Measurements from ENCODE around the gene SLFN5. TPM values are rescaled to one million over a fixed set of nuclear protein-coding genes. Genes with fewer than 3 reads are reported as not detected.
A peak's percentile ranks its signal among the peaks of the same experiment; 100 is the strongest.

SLFN5 gene
- total RNA-seq, 6 experiments from 2014 or later = 55.2 to 64.0 (median 56.1) TPM

GRCh38 chr17:35252651-35253050 is 9.8 kb downstream of the SLFN5 start:
- Mint-ChIP-seq H3K4me3 (no peak overlapping the region), H3K9me3 (no peaks in the 10 kb centered on the region), H3K4me1 (ENCODE audit: low read depth) (peaks cover 64% of the 10 kb centered on the region), H3K36me3 (ENCODE audit: low read depth) (peaks cover 22% of the 10 kb centered on the region), H3K27me3 (ENCODE audit: insufficient read depth) (no peaks in the 10 kb centered on the region; the same call in 1 of the 2 replicates), H3K27ac (peak overlapping the region; percentile 43; the same call in 1 of the 2 replicates)
- TF ChIP-seq, protein P1, sequence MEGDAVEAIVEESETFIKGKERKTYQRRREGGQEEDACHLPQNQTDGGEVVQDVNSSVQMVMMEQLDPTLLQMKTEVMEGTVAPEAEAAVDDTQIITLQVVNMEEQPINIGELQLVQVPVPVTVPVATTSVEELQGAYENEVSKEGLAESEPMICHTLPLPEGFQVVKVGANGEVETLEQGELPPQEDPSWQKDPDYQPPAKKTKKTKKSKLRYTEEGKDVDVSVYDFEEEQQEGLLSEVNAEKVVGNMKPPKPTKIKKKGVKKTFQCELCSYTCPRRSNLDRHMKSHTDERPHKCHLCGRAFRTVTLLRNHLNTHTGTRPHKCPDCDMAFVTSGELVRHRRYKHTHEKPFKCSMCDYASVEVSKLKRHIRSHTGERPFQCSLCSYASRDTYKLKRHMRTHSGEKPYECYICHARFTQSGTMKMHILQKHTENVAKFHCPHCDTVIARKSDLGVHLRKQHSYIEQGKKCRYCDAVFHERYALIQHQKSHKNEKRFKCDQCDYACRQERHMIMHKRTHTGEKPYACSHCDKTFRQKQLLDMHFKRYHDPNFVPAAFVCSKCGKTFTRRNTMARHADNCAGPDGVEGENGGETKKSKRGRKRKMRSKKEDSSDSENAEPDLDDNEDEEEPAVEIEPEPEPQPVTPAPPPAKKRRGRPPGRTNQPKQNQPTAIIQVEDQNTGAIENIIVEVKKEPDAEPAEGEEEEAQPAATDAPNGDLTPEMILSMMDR (IDR thresholded peaks at IDR 0.05) = no peak
- no peak for DNase-seq

DNA sequence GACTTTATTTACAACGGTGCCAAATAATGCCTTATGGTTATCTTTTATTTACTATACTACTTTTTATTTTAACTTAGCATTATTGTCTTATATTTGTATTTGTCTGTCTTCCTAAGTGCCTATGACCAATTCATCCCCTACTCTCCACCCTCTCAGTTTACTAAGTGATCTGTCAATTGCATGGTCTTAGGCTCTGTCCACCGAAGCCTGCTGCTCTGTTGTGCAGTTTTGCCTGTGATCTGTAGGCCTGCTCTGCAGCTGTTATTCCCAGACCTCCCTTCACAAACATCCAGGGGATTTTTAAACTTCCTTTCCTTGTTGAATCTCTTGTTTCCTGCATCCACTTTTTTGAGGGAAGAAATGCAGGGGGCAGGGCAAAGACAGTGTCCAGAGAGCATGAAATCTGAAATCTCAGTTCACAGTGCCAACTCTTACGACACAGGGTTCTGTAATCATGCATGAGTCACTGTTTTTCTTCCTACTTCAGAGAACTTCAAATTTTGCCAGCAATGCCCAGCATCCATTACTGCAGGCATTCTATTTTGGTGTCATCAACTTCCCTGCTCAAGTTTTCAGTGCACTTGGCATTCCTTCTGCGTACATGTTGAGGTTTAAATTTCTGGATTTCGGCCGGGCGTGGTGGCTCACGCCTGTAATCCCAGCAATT is 11.4 kb downstream of the SLFN5 start:
- H3K4me1 Mint-ChIP-seq (ENCODE audit: low read depth) = peaks cover 63% of the 10 kb centered on the region
- TF ChIP-seq, protein P1 (IDR thresholded peaks at IDR 0.05) = no peak
- H3K4me3 Mint-ChIP-seq = peak overlapping the region; percentile 72

GRCh38 chr17:35255316-35255715 is 12.4 kb downstream of the SLFN5 start:
- Mint-ChIP-seq H3K4me1 (ENCODE audit: low read depth) (peaks cover 58% of the 10 kb centered on the region), H3K27ac (0 out of 2 replicates have a peak overlapping the region, but pooled peaks have one; percentile 9), H3K9me3 (no peaks in the 10 kb centered on the region), H3K36me3 (ENCODE audit: low read depth) (peaks cover 23% of the 10 kb centered on the region), H3K4me3 (no peak overlapping the region), H3K27me3 (ENCODE audit: insufficient read depth) (no peaks in the 10 kb centered on the region)
- DNase-seq = no peak
- TF ChIP-seq, protein P1 (IDR thresholded peaks at IDR 0.05) = no peak

More for the DNA sequence above, 11.4 kb downstream of the SLFN5 start:
- H3K36me3 Mint-ChIP-seq (ENCODE audit: low read depth) = peaks cover 20% of the 10 kb centered on the region
- no peaks in the 10 kb centered on the region for H3K9me3 Mint-ChIP-seq
- DNase-seq = peak; percentile 92
- H3K27ac Mint-ChIP-seq = peak overlapping the region; percentile 86
- H3K27me3 Mint-ChIP-seq (ENCODE audit: insufficient read depth) = no peaks in the 10 kb centered on the region

- TF ChIP-seq, protein P1 (IDR thresholded peaks at IDR 0.05) = peak; percentile 25
- Mint-ChIP-seq H3K27me3 (ENCODE audit: insufficient read depth) (no peaks in the 10 kb centered on the region), H3K9me3 (no peaks in the 10 kb centered on the region), H3K4me3 (no peak overlapping the region), H3K27ac (peak overlapping the region; percentile 47), H3K4me1 (ENCODE audit: low read depth) (peaks cover 58% of the 10 kb centered on the region), H3K36me3 (ENCODE audit: low read depth) (peaks cover 23% of the 10 kb centered on the region)
- no peak for DNase-seq
These were observed 13.8 kb downstream of the SLFN5 start for GRCh38 chr17:35256629-35257028.

DNA sequence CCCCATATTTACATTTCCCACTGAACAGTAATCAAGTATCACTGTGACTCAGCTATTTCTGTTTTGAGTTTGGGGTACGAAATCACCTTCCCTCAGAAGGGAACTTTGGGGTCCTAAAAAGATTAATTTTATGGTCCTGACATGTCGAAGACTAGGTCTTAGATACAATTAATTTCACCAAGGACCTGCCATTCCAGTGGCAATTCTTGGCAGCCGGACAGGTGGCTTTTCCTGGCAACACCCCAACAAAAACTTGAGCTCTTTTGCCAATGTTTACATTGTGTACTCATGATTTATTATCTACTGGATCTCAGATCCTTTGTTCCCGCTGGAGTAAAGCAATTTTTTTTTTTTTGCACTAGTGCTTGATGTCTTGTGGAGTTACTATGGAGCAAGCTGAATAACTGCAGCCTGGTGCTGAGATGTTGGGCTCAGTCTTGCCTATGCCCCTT is 14.4 kb downstream of the SLFN5 start:
- peak overlapping the region; percentile 47 for H3K27ac Mint-ChIP-seq
- H3K36me3 Mint-ChIP-seq (ENCODE audit: low read depth) = peaks cover 23% of the 10 kb centered on the region
- TF ChIP-seq, protein P1 (IDR thresholded peaks at IDR 0.05) = no peak
- H3K4me1 Mint-ChIP-seq (ENCODE audit: low read depth) = peaks cover 58% of the 10 kb centered on the region
- no peaks in the 10 kb centered on the region for H3K9me3 Mint-ChIP-seq
- no peak overlapping the region for H3K4me3 Mint-ChIP-seq
- peak; percentile 38 for DNase-seq
- H3K27me3 Mint-ChIP-seq (ENCODE audit: insufficient read depth) = no peaks in the 10 kb centered on the region

Data from HFFc6 (cell line).